GM10847 (cell line): ENCODE measurements around the gene GPN3.
A peak's percentile ranks its signal among the peaks of the same experiment; 100 is the strongest.

Experiments used
- POLR2A ChIP-seq: IDR thresholded peaks from 2 replicates; pipeline ENCODE4 v1.6.1; 2011; ENCODE audit not compliant: insufficient read length; ENCODE audit errors: extremely low read depth

The GPN3 gene

GRCh38 chr12:110468214-110469048, at the start of gene GPN3, which contains the start of gene FAM216A:
Gene GPN3, minus strand, starts transcription at chr12:110468257. Its CDS starts 54 bp downstream, at chr12:110468203.
Gene FAM216A, plus strand, starts transcription at chr12:110468845. Its CDS starts 31 bp downstream, at chr12:110468876.
- TF ChIP-seq POLR2A = peak; percentile 64

DNA sequence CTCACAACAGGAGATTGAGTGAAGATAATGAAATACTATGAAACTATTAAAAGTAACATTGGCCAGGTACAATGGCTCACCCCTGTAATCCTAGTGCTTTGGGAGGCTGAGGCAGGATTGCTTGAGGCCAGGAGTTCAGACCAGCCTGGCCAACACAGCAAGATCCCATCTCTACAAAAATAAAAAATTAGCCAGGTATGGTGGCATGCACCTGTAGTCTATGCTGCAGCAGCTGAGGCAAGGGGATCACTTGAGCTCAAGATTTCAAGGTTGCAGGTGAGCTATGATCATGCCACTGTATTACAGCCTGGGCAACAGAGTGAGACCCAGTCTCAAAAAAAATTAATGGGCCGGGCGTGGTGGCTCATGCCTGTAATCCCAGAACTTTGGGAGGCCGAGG, 48.9 kb upstream of the GPN3 start:
- no peak for TF ChIP-seq POLR2A

DNA sequence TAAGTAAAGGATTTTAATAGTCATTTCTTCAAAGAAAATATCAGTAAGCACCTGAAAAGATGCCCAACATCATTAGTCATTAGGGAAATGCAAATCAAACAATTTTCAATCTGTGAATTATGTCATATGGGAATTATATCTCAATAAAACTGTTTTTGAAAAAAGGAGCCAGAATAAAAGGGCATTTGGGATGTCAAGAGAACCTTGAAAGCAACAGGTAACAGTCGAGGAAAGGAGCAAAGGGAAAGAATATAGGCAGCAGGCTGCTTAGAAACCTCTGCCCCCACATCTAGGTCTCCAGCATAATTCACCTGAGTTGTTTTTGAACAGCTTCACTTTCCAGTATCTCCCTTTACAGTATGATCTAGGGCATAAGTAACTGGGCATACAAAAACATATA, 46.3 kb upstream of the GPN3 start:
- TF ChIP-seq POLR2A = no peak

- TF ChIP-seq POLR2A = no peak
Measured at GRCh38 chr12:110513842-110514241, 45.8 kb upstream of the GPN3 start.

DNA sequence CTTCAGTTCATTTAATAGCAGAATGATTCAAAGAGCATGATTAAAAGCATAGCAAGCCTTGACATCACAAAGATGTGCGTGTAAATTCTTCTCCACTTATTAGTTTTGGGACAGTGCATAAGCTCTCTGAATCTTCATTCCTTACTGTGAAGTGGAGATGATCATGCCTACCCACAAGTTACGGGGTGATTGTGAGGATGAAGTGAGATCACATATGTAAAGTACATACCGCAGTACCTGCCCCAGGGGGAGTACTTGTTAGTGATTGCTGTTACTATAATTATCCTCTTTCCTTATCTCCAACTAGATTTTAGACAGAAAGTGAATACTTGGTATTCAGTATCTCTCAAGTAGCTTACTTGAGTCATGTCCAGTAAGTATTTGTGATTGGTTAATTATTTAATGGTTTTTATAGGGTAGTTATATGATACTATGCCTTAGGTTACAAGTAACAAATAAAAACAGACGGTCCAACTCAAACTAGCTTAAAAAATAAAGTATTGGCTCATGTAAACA, 40.1 kb upstream of the GPN3 start:
- no peak for TF ChIP-seq POLR2A

DNA sequence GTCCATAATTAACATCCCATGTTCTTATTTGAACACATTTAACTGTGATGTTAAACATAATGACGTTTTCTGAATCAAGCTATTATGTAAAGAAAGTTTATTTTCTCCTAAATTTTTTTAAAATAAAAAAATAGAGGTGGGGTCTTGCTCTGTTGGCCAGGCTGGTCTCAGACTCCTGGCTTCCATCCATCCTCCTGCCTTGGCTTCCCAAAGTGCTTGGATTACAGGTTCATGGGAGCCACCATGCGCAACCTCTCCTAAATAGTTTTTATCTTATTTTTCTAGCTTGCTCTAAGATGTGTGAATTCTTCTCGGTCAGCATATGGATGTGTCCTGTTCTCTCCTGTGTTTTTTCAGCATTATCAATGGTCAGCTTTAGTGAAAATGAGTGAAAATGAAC, 37.3 kb upstream of the GPN3 start:
- TF ChIP-seq POLR2A = no peak

- no peak for TF ChIP-seq POLR2A
Measured at GRCh38 chr12:110503432-110503831, 35.4 kb upstream of the GPN3 start.

GRCh38 chr12:110501752-110502738, 34.0 kb upstream of the GPN3 start, which contains the start of the genes RAD9B and VPS29:
Gene RAD9B, plus strand, starts transcription at chr12:110502331. Its CDS starts 7 bp downstream, at chr12:110502338.
Gene VPS29, minus strand, starts transcription at chr12:110502111. Its CDS starts 60 bp downstream, at chr12:110502051.
- peak; percentile 92 for TF ChIP-seq POLR2A

DNA sequence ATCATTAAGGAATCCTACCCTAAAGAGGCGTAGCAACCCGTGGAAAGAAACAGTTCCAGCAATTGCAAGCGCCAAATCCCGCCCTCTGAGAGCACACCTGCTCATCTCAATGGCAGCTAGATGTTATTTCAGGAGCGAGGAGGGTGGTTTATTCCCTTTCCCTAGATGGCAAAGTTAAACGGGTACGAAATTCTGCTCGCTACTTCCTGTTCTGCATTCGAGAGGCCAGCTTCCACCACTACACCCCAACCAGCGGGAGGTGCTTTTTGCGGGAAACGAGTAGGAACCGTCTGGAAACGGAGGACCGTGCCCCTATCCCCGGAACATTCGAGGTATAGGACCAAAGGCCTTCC, 33.3 kb upstream of the GPN3 start:
- no peak for TF ChIP-seq POLR2A

GRCh38 chr12:110498984-110499706, 31.1 kb upstream of the GPN3 start:
- TF ChIP-seq POLR2A = no peak

DNA sequence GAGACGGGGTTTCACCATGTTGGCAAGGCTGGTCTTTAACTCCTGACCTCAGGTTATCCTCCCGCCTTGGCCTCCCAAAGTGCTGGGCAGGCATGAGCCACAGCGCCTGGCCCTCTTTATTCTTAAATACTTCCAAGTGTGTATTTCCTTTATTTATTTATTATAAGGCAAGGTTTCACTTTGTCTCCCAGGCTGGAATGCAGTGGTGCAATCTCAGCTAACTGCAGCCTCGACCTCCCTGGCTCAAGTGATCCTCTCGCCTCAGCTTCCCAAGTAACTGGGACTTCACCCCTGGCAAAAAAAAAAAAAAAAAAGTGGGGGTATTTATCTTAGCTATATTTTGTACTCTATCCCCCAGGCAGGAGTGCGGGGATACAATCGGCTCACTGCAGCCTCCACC, 7.4 kb upstream of the GPN3 start:
- TF ChIP-seq POLR2A = no peak

DNA sequence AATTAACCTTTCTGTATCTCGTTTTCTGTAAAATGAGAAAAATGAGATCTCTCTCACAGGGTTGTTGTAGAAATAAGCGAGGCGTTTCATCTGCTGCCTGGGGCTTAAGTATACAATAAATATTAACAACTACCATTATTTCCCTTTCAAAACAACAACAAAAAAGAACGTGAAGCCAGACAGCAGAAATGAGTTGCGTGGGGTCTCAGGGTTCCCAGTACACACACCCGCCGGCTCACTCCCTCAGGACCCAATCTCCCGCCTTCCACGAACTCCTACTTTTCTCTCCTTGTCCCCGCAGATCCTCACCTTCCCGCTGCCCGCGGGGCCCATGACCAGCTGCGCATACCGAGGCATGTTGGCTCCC, 227 bp downstream of the GPN3 start:
- no peak for TF ChIP-seq POLR2A

DNA sequence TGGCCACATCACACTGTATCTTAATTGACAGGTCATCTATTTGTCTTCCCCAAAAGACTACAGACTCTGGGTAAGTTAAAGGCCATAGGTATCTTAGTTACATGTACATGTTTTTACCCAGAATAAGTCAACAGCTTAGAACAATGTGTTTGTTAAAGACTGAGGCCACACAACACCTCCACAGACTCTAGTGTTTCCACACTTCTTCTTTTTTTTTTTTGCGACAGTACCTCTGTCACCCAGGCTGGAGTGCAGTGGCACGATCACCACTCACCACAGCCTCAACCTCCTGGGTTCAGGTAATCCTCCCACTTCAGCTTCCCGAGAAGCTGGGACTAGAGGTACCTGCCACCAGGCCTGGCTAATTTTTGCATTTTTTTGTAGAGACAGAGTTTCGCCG, 1.3 kb downstream of the GPN3 start:
- no peak for TF ChIP-seq POLR2A

GRCh38 chr12:110465024-110465423, 3.0 kb downstream of the GPN3 start:
- TF ChIP-seq POLR2A = no peak

GRCh38 chr12:110458756-110459155, 9.3 kb downstream of the GPN3 start:
- TF ChIP-seq POLR2A = no peak
